ENCODE data around the gene ZNF879.

The ZNF879 gene

DNA sequence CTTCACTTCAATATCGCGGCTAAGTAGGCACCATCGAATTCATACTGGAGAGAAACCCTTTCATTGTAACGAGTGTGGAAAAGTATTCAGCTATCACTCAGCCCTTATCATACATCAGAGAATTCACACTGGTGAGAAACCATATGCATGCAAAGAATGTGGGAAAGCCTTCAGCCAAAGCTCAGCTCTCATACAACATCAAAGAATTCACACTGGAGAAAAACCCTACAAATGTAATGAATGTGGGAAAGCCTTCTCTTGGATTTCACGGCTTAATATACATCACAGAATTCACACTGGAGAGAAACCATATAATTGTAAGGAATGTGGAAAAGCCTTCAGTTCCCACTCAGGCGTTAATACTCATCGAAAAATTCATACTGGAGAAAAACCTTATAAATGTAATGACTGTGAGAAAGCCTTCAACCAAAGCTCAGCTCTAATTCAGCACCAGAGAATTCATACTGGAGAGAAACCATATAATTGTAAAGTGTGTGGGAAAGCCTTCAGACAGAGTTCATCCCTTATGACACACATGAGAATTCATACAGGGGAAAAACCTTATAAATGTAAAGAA, 9.5 kb downstream of the ZNF879 start:
- no peak for DNase-seq

GRCh38 chr5:179044765-179045164, 21.2 kb downstream of the ZNF879 start:
- DNase-seq: no peak

DNA sequence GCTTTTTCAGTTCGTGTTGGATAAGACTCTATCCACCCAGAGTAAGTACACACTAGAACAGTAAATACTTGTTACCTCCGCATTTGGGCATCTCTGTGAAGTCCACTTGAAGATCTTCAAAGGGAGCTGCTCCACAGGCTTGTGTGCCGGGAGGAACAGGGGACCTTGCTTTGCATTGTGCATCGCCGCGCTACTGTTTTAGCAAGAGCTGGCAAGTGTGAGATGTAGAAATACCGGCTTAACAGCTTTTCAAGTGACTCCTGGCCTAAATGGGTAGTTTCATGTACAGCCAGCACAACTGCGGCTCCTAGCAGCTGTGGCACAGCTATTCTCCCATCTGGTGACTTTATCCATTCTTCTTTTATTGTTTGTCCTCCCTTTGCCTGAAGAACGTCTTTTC, 28.2 kb downstream of the ZNF879 start:
- DNase-seq: no peak

- DNase-seq: no peak
Observed at GRCh38 chr5:179054036-179054785, 30.6 kb downstream of the ZNF879 start.

- no peak for DNase-seq
Observed at GRCh38 chr5:179054876-179055275, 31.3 kb downstream of the ZNF879 start.

GRCh38 chr5:179055436-179055835, 31.8 kb downstream of the ZNF879 start:
- no peak for DNase-seq

DNA sequence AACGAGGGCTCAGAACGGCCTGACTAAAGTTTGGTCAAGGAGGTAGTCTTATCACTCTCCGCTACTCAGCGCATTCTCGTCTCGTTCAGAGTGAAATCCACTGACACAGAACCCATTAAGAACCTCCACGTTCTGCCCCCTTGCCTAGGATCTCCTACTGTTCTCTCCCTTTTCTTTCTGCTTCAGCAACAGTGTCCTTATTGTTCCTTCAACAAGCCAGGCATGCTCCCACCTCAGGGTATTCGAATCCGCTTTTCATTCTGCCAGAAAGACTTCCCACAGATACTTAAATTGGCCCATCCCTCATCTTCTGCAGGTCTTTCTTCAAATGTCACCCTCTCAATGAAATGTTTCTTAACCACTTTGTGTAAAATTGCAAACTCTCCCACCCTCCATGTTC, 32.2 kb downstream of the ZNF879 start:
- DNase-seq: no peak

GRCh38 chr5:179060116-179061008, 36.8 kb downstream of the ZNF879 start, which contains the start of gene ZNF354C:
Gene ZNF354C, plus strand, starts transcription at chr5:179060373. Its CDS starts 1,696 bp downstream, at chr5:179062069.
- DNase-seq: peak; percentile 67 to 76 (median 68)

DNA sequence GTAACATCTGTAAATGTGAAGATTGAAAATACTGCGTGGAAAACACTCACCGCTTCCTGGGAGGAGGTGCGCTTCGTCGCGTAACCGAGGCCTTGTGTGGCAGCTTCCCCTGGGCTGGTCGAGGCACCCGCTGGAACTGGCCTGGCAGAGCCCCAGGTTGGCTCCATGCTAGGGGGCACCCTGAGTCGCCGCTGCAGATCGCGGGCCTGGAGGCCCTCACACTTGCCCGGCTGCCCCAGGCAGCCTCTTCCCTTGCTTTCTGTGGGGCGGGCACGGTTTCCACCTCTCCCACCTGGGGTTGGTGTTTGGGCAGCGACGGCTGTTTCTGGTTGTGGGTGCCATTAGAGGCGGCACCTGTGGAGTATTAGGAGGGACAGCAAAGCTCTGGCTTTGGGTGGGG, 37.4 kb downstream of the ZNF879 start:
- DNase-seq: no peak

- DNase-seq: no peak
Observed at GRCh38 chr5:179065703-179066102, 42.1 kb downstream of the ZNF879 start.

DNA sequence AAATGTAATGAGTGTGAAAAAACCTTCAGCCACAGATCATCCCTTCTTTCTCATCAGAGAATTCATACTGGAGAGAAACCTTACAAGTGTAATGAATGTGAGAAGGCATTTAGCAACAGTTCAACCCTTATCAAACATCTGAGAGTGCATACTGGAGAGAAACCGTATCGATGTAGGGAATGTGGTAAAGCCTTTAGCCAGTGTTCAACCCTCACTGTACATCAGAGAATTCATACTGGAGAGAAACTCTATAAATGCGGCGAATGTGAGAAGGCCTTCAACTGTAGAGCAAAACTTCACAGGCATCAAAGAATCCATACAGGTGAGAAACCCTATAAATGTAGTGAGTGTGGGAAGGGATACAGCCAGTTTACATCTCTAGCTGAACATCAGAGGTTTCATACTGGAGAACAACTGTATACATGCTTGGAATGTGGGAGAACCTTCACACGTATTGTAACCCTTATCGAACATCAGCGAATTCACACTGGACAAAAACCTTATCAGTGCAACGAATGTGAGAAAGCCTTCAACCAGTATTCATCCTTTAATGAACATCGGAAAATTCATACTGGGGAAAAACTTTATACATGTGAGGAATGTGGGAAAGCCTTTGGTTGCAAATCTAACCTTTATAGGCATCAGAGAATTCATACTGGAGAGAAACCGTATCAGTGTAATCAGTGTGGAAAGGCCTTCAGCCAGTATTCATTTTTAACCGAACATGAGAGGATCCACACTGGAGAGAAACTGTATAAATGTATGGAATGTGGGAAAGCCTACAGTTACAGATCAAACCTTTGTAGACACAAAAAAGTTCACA, 55.8 kb downstream of the ZNF879 start:
- DNase-seq: no peak

GRCh38 chr5:179080724-179081123, 57.1 kb downstream of the ZNF879 start:
- DNase-seq: no peak

Measured in activated CD4-positive, CD25-positive, alpha-beta regulatory T cell (primary cell).